Activated CD8-positive, alpha-beta T cell treated with anti-CD3 and anti-CD28 coated beads for 36 hours (primary cell): ENCODE measurements around the gene RPS19. TPM values are rescaled to one million over a fixed set of nuclear protein-coding genes. Genes with fewer than 3 reads are reported as not detected.

Experiments used
- ATAC-seq: fragments of 200-7000 bp; cut with Tn5 transposase; one replicate; pipeline ENCODE4 v1.10.0; 2021; ENCODE audit warnings: mild to moderate bottlenecking, moderate library complexity
- CTCF ChIA-PET: fragments of 350-600 bp; sonication (Branson Sonifier 250); formaldehyde crosslinking; loops from one replicate; lab custom pipeline; 2021; ENCODE audit warnings: antibody characterized with exemption; lab: Charles Lee
- POLR2A ChIA-PET: fragments of 350-600 bp; sonication (Branson Sonifier 250); formaldehyde crosslinking; loops from one replicate; lab custom pipeline; 2021; ENCODE audit warnings: antibody characterized with exemption; lab: Charles Lee
- DNase-seq: peaks from one replicate; pipeline ENCODE4 v3.0.0-alpha.2; 2020
- H3K27ac Mint-ChIP-seq: one replicate; pipeline ENCODE4 v1.8.0; 2021; ENCODE audit warnings: mild to moderate bottlenecking, mixed read lengths
- H3K27me3 Mint-ChIP-seq: one replicate; pipeline ENCODE4 v1.8.0; 2021; ENCODE audit warnings: mixed read lengths
- H3K36me3 Mint-ChIP-seq: one replicate; pipeline ENCODE4 v1.8.0; 2021; ENCODE audit warnings: low read depth, mixed read lengths
- H3K4me1 Mint-ChIP-seq: one replicate; pipeline ENCODE4 v1.8.0; 2021; ENCODE audit warnings: low read depth, mixed read lengths
- H3K4me3 Mint-ChIP-seq: one replicate; pipeline ENCODE4 v1.8.0; 2021; ENCODE audit warnings: mild to moderate bottlenecking, moderate library complexity, mixed read lengths
- H3K9me3 Mint-ChIP-seq: one replicate; pipeline ENCODE4 v1.8.0; 2021; ENCODE audit warnings: mixed read lengths
- intact Hi-C: fragments of 100-400 bp; cut with micrococcal nuclease; formaldehyde crosslinking; loops from one replicate; pipeline ENCODE4 v1.10.0; 2022
- total RNA-seq, 2 experiments: library from RNA; stranded (reverse); gene quantifications; one replicate each; pipeline ENCODE4 v1.2.3, GENCODE V29; 2021
- TF ChIP-seq, protein P1 (sequence below): fragments of 200-600 bp; IDR thresholded peaks from one replicate; pipeline ENCODE4 v1.8.0; 2022; ENCODE audit warnings: antibody characterized with exemption, mild to moderate bottlenecking

The RPS19 gene
- total RNA-seq, 2 experiments from 2014 or later, result 3,454 to 3,479 TPM

DNA sequence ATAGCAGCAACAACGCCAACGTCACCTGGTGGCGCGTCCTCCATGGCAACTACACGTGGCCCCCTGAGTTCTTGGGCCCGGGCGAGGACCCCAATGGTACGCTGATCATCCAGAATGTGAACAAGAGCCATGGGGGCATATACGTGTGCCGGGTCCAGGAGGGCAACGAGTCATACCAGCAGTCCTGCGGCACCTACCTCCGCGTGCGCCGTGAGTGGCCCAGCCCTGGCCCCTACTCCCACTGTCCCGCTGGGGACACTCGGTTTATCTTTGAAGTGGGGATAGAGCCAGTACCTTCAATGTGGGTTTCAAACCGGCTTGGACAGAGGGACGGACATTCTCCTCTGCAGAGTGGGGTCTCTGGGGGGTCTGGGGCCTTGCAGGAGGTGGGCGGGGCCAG lies 19.0 kb downstream of the RPS19 start:
- intact Hi-C loops, result no loop called here
- peaks cover 6% of the 10 kb centered on the region for H3K36me3 Mint-ChIP-seq
- DNase-seq, result no peak
- no peaks in the 10 kb centered on the region for H3K27me3 Mint-ChIP-seq
- ATAC-seq, result no peak
- ChIA-PET POLR2A (interaction anchor here (2.8 to 13.4 kb wide), 2 partner anchors 7 to 19 kb away, joined by 17 to 282 read pairs; partner anchors contain the start of genes ARHGEF1 and RPS19), CTCF (no interaction called here)
- H3K9me3 Mint-ChIP-seq, result no peaks in the 10 kb centered on the region
- no peak overlapping the region for H3K4me3 Mint-ChIP-seq
- TF ChIP-seq, protein P1, sequence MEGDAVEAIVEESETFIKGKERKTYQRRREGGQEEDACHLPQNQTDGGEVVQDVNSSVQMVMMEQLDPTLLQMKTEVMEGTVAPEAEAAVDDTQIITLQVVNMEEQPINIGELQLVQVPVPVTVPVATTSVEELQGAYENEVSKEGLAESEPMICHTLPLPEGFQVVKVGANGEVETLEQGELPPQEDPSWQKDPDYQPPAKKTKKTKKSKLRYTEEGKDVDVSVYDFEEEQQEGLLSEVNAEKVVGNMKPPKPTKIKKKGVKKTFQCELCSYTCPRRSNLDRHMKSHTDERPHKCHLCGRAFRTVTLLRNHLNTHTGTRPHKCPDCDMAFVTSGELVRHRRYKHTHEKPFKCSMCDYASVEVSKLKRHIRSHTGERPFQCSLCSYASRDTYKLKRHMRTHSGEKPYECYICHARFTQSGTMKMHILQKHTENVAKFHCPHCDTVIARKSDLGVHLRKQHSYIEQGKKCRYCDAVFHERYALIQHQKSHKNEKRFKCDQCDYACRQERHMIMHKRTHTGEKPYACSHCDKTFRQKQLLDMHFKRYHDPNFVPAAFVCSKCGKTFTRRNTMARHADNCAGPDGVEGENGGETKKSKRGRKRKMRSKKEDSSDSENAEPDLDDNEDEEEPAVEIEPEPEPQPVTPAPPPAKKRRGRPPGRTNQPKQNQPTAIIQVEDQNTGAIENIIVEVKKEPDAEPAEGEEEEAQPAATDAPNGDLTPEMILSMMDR, result no peak
- peaks cover 63% of the 10 kb centered on the region for H3K4me1 Mint-ChIP-seq
- H3K27ac Mint-ChIP-seq, result peak overlapping the region; percentile 84

DNA sequence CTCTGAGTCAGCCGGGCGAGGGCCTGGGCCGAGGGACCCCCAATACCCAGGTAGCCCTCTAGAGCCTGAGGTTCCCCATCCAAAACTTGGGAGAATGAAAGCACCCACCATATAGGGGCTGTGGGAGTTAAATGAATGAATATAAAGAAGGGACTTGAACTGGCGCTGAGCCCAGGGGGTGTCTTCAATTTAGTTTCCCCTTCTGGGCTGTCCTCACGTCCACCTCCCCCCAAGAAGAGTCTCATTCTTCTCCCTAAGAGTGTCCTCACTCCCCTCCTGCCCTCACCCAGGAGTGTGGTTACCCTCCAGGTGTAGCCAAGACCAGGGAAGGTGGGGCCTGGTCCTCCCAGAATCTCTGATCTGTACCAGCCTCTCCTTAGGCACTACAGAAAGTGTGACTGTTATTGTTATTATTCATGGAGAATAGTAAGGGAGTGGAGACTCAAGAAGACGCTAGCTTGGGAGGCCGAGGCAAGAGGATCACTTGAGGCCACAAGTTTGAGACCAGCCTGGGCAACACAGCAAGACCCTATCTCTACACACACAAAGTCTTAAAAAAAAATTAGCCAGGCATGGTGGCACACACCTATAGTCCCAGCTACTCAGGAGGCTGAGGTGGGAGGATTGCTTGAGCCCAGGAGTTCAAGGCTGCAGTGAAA lies 19.7 kb downstream of the RPS19 start:
- no peaks in the 10 kb centered on the region for H3K9me3 Mint-ChIP-seq
- ChIA-PET POLR2A (interaction anchor here (0.8 to 13.9 kb wide), 3 partner anchors 8 to 26 kb away, joined by 3 to 282 read pairs (median 4); partner anchors contain the start of gene CD79A), CTCF (no interaction called here)
- ATAC-seq, result no peak
- no peaks in the 10 kb centered on the region for H3K27me3 Mint-ChIP-seq
- TF ChIP-seq, protein P1, result no peak
- H3K27ac Mint-ChIP-seq, result peak overlapping the region; percentile 84
- intact Hi-C loops, result no loop called here
- H3K4me3 Mint-ChIP-seq, result no peak overlapping the region
- no peak for DNase-seq
- H3K36me3 Mint-ChIP-seq, result peaks cover 13% of the 10 kb centered on the region
- peaks cover 61% of the 10 kb centered on the region for H3K4me1 Mint-ChIP-seq

DNA sequence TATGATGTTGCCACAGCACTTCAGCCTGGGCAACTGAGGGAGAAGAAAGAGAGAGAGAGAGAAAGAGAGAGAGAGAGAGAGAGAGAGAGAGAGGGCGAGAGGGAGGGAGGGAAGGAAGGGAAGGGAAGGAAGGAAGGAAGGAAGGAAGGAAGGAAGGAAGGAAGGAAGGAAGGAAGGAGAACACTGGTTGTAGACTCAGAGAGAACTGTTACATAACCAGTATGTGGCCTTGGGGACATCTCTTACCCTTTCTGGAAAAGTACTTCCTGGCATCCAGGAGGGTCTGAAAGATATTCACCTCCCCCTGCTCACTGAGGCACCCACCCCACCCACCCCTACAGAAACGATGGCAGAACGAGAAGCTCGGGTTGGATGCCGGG lies 20.3 kb downstream of the RPS19 start:
- ATAC-seq (no peak), DNase-seq (no peak)
- no peaks in the 10 kb centered on the region for H3K9me3 Mint-ChIP-seq
- peaks cover 17% of the 10 kb centered on the region for H3K36me3 Mint-ChIP-seq
- H3K27me3 Mint-ChIP-seq, result no peaks in the 10 kb centered on the region
- no peak overlapping the region for H3K4me3 Mint-ChIP-seq
- ChIA-PET CTCF (interaction anchor here (1.0 kb wide), 1 partner anchor 20 kb away, joined by 3 read pairs; the partner anchor contains the start of gene RPS19), POLR2A (interaction anchor here (0.8 to 13.9 kb wide), 4 partner anchors 8 to 26 kb away, joined by 3 to 282 read pairs (median 32); partner anchors contain the start of genes CD79A and RPS19)
- peaks cover 60% of the 10 kb centered on the region for H3K4me1 Mint-ChIP-seq
- TF ChIP-seq, protein P1, result no peak
- intact Hi-C loops, result no loop called here
- no peak overlapping the region for H3K27ac Mint-ChIP-seq

DNA sequence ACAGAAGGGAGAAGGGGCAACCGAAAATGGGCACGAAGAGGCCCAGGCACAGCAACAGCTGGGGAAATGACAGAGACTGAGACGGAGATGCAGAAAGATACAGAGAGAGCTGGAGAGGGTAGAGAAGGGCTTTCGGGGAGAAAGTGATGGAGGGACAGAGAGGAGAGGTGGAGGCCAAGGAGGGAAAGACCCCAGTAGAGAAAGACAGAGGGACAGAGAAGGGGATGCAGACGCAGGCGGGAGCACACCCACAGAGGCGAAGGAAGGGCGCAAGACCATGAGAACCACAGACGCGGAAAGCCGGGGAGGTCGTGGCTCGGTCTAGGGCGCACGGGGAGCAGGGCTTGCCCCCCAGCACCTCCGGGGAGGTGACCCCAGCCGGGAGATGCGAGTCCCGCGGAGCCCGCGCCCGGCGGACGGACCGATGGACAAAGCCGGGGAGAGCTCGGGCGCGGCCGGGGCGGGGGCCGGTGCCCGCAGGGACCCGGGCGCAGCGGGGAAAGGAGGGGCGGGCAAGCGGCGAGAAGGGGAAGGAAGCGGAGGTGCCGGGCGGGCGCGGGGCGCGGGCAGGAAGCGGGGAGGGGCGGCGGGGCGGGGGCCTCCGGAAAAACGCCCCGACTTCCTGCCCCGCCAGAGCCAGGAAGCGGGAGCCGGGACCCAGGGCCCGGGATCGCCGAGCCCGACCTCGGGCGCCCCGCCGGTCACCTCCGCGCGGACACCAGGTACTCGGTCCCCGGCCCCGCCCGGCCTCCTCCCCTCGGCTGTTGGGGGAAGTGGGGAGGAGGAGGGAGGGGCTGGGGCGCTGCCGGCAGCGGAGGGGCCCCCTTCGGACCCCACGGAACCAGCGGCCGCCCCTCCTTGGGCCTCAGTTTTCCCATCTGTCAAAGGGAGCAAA lies 22.8 kb downstream of the RPS19 start, which contains the start of gene ARHGEF1:
TSS of gene ARHGEF1 (plus strand) at position 617 of the 895 bp plus-strand sequence. CDS start 4,899 bp downstream, outside the sequence.
- no peaks in the 10 kb centered on the region for H3K9me3 Mint-ChIP-seq
- DNase-seq, result peak; percentile 60
- H3K4me3 Mint-ChIP-seq, result peak within 1 kb of the TSS; percentile 83
- TF ChIP-seq, protein P1, result no peak
- POLR2A ChIA-PET, result interaction anchor here (1.0 to 13.9 kb wide), 7 partner anchors 8 to 75 kb away, joined by 3 to 282 read pairs (median 7); partner anchors contain the start of genes CD79A and RPS19
- intact Hi-C loops, result no loop called here
- no peaks in the 10 kb centered on the region for H3K27me3 Mint-ChIP-seq
- peak within 1 kb of the TSS; percentile 94 for H3K27ac Mint-ChIP-seq
- H3K4me1 Mint-ChIP-seq, result peaks cover 50% of the 10 kb centered on the region
- peaks cover 26% of the 10 kb centered on the region for H3K36me3 Mint-ChIP-seq
- CTCF ChIA-PET, result interaction anchor here (1.2 to 6.3 kb wide), 2 partner anchors 9 to 68 kb away, joined by 3 to 61 read pairs; no protein-coding TSS in a partner anchor
- ATAC-seq, result no peak
